GDM1 (cell line): ENCODE measurements around the gene POLN.

ENCODE experiments used
- DNase-seq: peaks from one replicate; lab custom pipeline; 2025; lab: John Stamatoyannopoulos, UW

The POLN gene

GRCh38 chr4:2262145-2262943, 20.4 kb upstream of the POLN start:
- peak; percentile 100 for DNase-seq

GRCh38 chr4:2261853-2262144, 19.9 kb upstream of the POLN start, which contains the start of gene MXD4:
MXD4 (minus strand) TSS chr4:2262109; CDS start chr4:2261980, 129 bp downstream.
- DNase-seq = no peak

GRCh38 chr4:2261110-2261852, 19.4 kb upstream of the POLN start:
- DNase-seq = peak; percentile 39

- no peak for DNase-seq
Measured at GRCh38 chr4:2260344-2261109, 18.6 kb upstream of the POLN start.

- no peak for DNase-seq
Measured at GRCh38 chr4:2259541-2260343, 17.8 kb upstream of the POLN start.

- DNase-seq = no peak
Measured at GRCh38 chr4:2259036-2259540, 17.2 kb upstream of the POLN start.

- no peak for DNase-seq
Measured at GRCh38 chr4:2258091-2259035, 16.4 kb upstream of the POLN start.

- no peak for DNase-seq
Measured at GRCh38 chr4:2257361-2258081, 15.6 kb upstream of the POLN start.

GRCh38 chr4:2256781-2257191, 14.9 kb upstream of the POLN start:
- no peak for DNase-seq

GRCh38 chr4:2256156-2256731, 14.3 kb upstream of the POLN start:
- DNase-seq = no peak

GRCh38 chr4:2255501-2256155, 13.7 kb upstream of the POLN start:
- no peak for DNase-seq

- no peak for DNase-seq
Measured at GRCh38 chr4:2254665-2255500, 13.0 kb upstream of the POLN start.

GRCh38 chr4:2253160-2254084, 11.5 kb upstream of the POLN start:
- DNase-seq = no peak

GRCh38 chr4:2252530-2253091, 10.7 kb upstream of the POLN start:
- no peak for DNase-seq

GRCh38 chr4:2251795-2252529, 10.0 kb upstream of the POLN start:
- no peak for DNase-seq
